Activated T-cell treated with anti-CD3 and anti-CD28 coated beads, Interleukin-2, amount 50 U/mL, for 24 hours (primary cell): ENCODE results near the gene ENTPD8.

Experiments used
- DNase-seq: peaks from one replicate; pipeline ENCODE4 v3.0.0-alpha.2; 2020
- H3K27ac Mint-ChIP-seq: 2 replicates; pipeline ENCODE4 v1.8.0; 2020; ENCODE audit warnings: mild to moderate bottlenecking, mixed read lengths
- H3K27me3 Mint-ChIP-seq: 2 replicates; pipeline ENCODE4 v1.8.0; 2020; ENCODE audit warnings: mixed read lengths
- H3K36me3 Mint-ChIP-seq: 2 replicates; pipeline ENCODE4 v1.8.0; 2020; ENCODE audit warnings: low read depth, mixed read lengths
- H3K4me1 Mint-ChIP-seq: 2 replicates; pipeline ENCODE4 v1.8.0; 2020; ENCODE audit warnings: low read depth, mixed read lengths
- H3K4me3 Mint-ChIP-seq: 2 replicates; pipeline ENCODE4 v1.8.0; 2020; ENCODE audit warnings: mild to moderate bottlenecking, moderate library complexity, mixed read lengths
- H3K9me3 Mint-ChIP-seq: 2 replicates; pipeline ENCODE4 v1.8.0; 2020; ENCODE audit warnings: mixed read lengths

ENTPD8 gene

DNA sequence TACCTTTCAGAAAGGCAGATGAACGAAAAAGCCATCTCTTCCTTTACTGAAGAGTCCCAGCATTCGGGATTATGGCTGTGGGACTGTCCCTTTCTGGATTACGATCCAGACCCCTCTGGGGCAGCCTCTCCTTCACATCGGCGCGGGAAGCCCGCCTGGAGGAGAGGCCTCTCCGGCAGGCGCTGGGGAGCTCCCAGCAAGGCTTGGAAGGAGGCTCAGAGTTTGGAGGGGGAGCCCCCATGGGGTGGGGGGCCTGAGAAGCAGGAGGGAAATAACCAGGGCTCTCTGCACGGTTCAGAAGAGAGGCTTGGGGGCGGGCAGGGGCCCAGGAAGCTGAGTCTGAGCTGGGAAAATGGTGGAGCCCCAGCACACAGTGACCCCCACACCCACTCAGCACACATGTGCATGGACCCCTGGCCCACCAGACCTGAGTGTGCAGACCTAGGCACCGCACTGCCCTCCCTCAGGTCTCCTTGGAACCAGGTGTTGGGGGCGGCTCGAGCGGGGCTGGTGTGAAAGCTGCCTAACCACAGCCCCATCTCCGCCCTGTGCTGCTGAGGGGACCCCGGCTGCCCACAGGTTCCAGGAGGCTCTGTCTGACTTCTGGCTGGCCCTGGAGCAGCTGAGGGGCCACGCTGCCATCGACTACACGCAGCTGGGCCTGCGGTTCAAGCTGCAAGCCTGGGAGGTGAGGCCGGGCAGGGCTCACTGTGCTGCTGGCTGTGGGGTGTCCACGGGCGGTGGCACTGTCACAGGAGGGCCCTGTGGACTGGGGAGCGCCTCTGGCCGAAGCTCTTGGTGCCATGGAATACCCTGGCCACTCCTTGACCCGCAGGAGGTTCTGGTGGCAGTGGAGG, 13.5 kb downstream of the ENTPD8 start:
- Mint-ChIP-seq H3K36me3 (no peaks in the 10 kb centered on the region), H3K9me3 (no peaks in the 10 kb centered on the region), H3K27me3 (no peaks in the 10 kb centered on the region), H3K4me1 (no peaks in the 10 kb centered on the region), H3K27ac (no peak overlapping the region), H3K4me3 (no peak overlapping the region)
- DNase-seq: no peak

GRCh38 chr9:137426018-137426681, 15.0 kb downstream of the ENTPD8 start:
- no peak overlapping the region for H3K27ac Mint-ChIP-seq
- no peaks in the 10 kb centered on the region for H3K9me3 Mint-ChIP-seq
- H3K4me3 Mint-ChIP-seq: no peak overlapping the region
- no peaks in the 10 kb centered on the region for H3K27me3 Mint-ChIP-seq
- H3K4me1 Mint-ChIP-seq: peaks cover 11% of the 10 kb centered on the region
- H3K36me3 Mint-ChIP-seq: peaks cover 7% of the 10 kb centered on the region
- no peak for DNase-seq

DNA sequence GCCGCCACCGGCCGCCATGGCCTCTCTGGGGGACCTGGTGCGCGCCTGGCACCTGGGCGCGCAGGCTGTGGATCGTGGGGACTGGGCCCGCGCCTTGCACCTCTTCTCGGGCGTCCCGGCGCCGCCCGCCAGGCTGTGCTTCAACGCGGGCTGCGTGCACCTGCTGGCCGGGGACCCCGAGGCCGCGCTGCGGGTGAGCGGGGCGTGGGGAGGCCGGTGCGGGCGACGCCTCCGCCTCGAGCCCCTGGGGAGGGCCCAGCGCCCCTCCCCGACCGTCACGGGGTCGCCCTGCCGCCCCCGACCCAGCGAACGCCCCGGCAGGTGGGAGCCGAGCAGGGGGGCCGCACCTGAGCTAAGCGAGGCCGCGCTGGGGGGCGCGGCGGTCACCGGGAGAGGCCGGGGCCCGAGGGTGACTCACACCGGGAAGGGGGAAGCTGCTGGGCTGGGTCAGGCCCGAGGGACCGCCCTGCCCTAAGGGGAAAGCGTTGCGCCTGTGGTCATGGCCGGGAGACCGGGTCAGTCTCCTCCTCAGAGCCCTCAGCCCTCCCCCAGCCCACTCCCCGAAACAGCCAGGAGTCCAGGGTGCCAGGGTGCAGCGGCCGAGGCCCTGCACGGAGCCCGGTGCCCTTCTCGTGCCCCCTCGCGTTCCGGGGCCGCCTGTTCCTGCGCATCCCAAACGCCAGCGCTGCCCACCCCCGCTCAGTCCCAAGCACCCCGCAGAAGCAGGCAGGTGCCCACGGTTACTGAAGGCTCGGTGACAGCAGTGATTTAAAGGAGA, 17.5 kb downstream of the ENTPD8 start:
- Mint-ChIP-seq H3K9me3 (no peaks in the 10 kb centered on the region), H3K27me3 (no peaks in the 10 kb centered on the region), H3K27ac (no peak overlapping the region), H3K4me1 (peaks cover 18% of the 10 kb centered on the region), H3K4me3 (peak overlapping the region; percentile 53), H3K36me3 (peaks cover 14% of the 10 kb centered on the region)
- no peak for DNase-seq

DNA sequence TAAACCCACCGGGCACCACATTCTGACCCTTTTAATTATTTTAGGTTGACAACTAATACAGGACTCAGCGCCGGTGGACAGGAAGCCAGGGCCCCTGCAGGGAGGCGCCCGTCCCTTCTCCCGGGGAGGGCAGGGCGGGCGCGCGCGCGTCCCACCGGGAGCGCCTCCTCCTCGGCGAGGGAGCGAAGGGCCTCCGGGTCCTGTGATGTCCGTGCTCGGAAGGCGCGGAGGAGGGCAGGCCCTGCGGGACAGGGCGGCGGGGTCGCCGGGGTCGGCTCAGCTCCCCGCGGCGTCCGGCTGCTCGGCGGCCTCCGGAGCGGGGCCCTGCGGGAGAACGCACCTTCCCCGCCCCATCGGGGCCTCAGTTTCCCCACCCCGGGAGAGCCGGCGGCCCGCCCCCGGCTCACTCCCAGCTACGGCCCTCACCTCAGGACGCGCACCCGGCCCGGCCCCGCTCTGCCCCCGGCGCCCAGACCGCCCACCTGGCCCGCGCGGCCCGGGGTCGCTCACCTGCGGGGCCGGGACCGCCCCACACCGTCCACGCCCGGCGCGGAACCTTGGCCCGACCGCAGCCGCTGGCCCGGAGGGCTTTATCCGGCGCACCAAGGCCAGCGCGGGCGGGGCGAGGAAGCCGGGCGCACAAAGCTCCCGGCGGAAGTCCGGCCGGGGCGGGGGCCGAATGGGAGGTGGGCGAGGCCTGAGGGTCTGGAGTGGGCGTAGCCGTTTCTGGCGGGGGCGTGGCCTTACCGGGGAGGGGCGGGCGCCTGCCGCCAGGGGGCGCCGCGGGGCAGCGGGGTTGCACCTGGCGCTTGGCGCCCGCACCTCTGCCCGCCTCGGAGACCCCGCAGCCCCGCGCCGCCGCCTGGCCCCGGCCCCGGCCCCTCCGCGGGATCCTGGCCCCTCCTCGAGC, 18.3 kb downstream of the ENTPD8 start, which contains the start of the genes EXD3 and NOXA1:
Gene EXD3, minus strand, starts transcription at position 559 of the 910 bp plus-strand sequence. CDS start 27,805 bp downstream, outside the sequence.
Gene NOXA1, plus strand, starts transcription at position 790 of the 910 bp plus-strand sequence. CDS start 137 bp downstream, outside the sequence.
- Mint-ChIP-seq H3K9me3 (no peaks in the 10 kb centered on the region), H3K27me3 (no peaks in the 10 kb centered on the region), H3K4me3 (peak within 1 kb of the TSS; percentile 86), H3K36me3 (peaks cover 14% of the 10 kb centered on the region), H3K4me1 (peaks cover 19% of the 10 kb centered on the region), H3K27ac (peak within 1 kb of the TSS; percentile 70)
- peak; percentile 98 for DNase-seq

DNA sequence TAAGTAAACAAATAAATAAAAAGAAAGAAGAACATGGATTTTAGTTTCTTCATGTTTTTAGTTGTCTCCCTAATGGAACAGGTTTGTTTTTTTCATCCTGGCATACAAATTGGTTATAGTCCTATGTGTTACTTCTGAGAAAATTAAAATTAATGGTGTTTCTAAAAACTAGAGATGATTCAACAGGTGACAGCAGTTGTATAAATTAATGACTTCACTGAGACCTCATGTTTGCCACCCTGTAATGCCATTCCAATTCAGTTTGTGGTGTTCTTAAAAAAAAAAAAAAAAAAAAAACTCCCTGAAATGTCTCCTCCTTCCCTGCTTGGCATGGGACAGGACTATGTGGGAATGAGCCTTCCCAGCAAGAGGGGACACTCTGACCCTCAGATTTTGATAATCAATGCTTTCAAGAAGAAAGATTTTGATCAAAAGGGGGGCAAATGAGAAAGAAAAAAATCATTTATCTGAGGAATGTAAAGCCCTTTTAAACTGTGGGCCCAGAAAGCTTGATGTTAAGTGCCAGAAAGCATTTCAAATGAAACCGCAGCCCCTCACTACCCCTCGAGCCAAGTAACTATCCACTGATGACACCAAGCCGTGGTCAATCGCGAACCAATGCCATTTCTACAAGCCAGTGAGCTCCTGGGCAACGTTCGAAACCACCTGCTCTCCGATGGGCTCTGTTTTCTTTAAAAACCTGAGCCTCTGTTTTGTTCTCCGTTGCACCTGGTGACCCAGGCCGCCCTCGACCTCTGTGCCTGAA, 19.1 kb downstream of the ENTPD8 start:
- Mint-ChIP-seq H3K4me3 (peak overlapping the region; percentile 86), H3K4me1 (peaks cover 19% of the 10 kb centered on the region), H3K9me3 (no peaks in the 10 kb centered on the region)

DNA sequence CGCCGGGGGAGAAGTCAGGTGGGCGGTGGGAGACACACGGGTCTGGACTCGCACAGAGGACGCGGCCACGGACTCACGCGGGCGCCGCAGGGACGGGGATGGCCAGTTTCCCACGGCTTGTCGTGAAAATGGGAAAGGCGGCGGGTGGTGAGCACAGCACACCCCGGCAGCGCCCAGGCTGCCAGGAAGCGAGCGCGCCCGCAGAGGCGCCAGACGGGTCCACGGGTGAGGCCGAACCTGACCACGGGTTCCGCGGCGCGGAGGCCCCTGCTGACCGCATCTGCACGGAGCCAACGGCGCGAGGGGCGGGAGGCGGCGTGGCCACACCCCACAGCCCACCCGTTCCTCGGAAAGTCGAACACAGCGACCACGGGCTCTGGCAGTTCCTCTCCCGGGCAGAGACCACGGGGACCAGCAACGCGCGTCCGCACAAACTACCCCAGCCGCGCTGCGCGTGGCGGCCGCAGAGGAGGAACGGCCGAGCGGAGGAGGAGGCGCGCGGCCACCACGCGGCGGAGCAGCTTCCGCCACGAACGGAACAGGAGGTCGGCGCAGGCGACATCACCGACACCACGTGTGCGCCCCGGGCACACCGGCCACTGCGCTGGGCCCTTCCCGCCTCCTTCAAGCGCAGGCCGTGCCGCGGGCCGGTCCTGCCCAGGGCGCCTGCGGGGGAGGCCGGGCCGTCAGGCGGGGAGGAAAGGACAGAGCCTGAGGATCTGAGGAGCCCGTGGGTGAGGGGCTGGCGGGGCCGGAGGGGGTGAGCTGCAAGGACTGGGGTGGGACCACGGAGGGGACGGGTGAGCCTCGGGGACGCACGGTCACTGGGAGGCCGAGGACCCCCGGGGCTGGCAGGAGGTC, 23.8 kb downstream of the ENTPD8 start:
- H3K4me1 Mint-ChIP-seq: peaks cover 22% of the 10 kb centered on the region

More for the DNA sequence above, 19.1 kb downstream of the ENTPD8 start:
- Mint-ChIP-seq H3K27me3 (no peaks in the 10 kb centered on the region), H3K36me3 (peaks cover 14% of the 10 kb centered on the region), H3K27ac (peak overlapping the region; percentile 70)
- DNase-seq: no peak

DNA sequence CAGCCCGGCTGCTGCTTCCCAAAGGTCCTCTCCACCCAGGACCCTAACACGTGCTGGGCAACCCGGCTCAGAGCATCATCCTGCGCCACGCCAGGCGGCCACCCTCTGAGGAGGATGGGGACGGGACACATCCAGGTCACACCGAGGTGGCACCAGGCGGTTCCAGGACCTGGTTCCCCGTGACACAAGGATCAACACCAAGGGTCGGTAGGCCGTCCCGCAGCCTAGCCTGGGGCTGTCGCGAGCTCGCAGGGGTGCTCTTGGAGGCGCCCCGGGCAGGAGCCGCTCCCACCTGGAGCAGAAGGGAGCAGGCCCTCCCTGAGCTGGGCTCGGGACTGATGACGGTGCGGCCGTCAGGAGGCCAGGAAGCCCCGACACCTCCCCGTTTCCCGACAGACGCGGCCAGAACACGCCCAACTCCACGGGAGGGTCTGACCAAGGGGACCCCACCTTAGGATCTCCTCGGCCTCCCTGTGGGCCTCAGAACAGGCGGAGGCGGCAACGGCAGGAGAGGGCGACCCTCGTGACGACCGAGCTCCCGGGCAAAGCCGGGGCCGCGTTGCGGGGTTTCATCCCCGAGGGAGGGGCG, 24.5 kb downstream of the ENTPD8 start:
- no peak for DNase-seq
- Mint-ChIP-seq H3K27ac (no peak overlapping the region), H3K27me3 (no peaks in the 10 kb centered on the region), H3K4me1 (peaks cover 18% of the 10 kb centered on the region), H3K9me3 (no peaks in the 10 kb centered on the region), H3K4me3 (peak overlapping the region; percentile 76), H3K36me3 (peaks cover 7% of the 10 kb centered on the region)

More for the DNA sequence above, 23.8 kb downstream of the ENTPD8 start:
- Mint-ChIP-seq H3K4me3 (peak overlapping the region; percentile 76), H3K27me3 (no peaks in the 10 kb centered on the region), H3K27ac (peak overlapping the region; percentile 77), H3K36me3 (peaks cover 13% of the 10 kb centered on the region), H3K9me3 (no peaks in the 10 kb centered on the region)
- DNase-seq: peak; percentile 59

- DNase-seq: no peak
- Mint-ChIP-seq H3K27me3 (no peaks in the 10 kb centered on the region), H3K4me1 (peaks cover 17% of the 10 kb centered on the region), H3K4me3 (no peak overlapping the region), H3K9me3 (no peaks in the 10 kb centered on the region), H3K27ac (no peak overlapping the region), H3K36me3 (peaks cover 7% of the 10 kb centered on the region)
Measured at GRCh38 chr9:137416006-137416562, 25.1 kb downstream of the ENTPD8 start.

GRCh38 chr9:137415451-137415850, 25.7 kb downstream of the ENTPD8 start:
- Mint-ChIP-seq H3K27me3 (no peaks in the 10 kb centered on the region), H3K27ac (no peak overlapping the region), H3K9me3 (no peaks in the 10 kb centered on the region), H3K36me3 (peaks cover 7% of the 10 kb centered on the region), H3K4me1 (peaks cover 18% of the 10 kb centered on the region), H3K4me3 (no peak overlapping the region)
- no peak for DNase-seq

- Mint-ChIP-seq H3K27me3 (no peaks in the 10 kb centered on the region), H3K4me3 (no peak overlapping the region), H3K36me3 (no peaks in the 10 kb centered on the region), H3K9me3 (no peaks in the 10 kb centered on the region), H3K4me1 (peaks cover 11% of the 10 kb centered on the region), H3K27ac (no peak overlapping the region)
- no peak for DNase-seq
Measured at GRCh38 chr9:137412431-137412830, 28.7 kb downstream of the ENTPD8 start.

DNA sequence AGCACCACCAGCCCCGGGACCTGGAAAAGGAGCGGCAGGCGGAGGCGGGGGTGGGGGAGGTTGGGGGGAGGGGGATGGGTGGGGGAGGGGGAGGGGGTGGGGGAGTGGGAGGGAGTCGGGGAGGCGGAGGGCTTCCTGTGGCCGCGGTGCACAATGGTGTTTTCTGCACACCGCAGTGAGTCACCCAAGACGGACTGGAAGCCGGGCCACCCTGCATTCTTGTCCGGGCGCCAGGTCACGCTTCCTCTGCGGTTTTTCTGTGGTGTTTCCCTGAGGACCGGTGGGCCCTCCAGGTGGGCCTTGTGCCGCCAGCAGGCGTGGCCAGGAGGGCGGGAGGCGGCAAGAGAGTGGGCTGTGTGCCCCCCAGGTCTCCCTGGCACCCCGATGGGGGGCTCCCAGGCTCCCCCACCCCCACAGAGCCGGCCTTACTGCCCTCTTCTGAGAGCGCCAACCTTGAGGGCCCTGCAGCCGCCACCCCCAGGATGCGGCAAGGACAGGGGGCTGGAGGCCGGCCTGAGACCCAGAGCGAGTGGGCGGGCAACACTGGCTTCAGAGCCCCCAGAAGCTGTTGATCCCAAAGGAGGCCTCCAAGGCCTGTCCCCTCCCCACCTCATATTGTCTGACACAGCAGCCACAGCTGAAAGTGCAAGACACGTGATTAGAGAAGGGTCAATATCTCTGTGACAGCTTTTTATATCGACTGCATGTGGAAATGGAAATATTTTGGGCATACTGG, 29.3 kb downstream of the ENTPD8 start:
- no peak overlapping the region for H3K27ac Mint-ChIP-seq

More for the DNA sequence above, 29.3 kb downstream of the ENTPD8 start:
- Mint-ChIP-seq H3K9me3 (no peaks in the 10 kb centered on the region), H3K27me3 (no peaks in the 10 kb centered on the region), H3K4me3 (no peak overlapping the region), H3K36me3 (no peaks in the 10 kb centered on the region), H3K4me1 (peaks cover 11% of the 10 kb centered on the region)
- DNase-seq: peak; percentile 56
